ENCODE measurements around the gene MOG. TPM values are rescaled to one million over a fixed set of nuclear protein-coding genes. Genes with fewer than 3 reads are reported as not detected.
"Not testable (repeated sequence)": the region's sequence is repeated elsewhere in the genome, so short reads cannot be mapped to it uniquely, and the experiment has no call there.

The MOG gene
- polyA plus RNA-seq, 12 donors: 0.27 to 0.34 TPM; not detected in 10

DNA sequence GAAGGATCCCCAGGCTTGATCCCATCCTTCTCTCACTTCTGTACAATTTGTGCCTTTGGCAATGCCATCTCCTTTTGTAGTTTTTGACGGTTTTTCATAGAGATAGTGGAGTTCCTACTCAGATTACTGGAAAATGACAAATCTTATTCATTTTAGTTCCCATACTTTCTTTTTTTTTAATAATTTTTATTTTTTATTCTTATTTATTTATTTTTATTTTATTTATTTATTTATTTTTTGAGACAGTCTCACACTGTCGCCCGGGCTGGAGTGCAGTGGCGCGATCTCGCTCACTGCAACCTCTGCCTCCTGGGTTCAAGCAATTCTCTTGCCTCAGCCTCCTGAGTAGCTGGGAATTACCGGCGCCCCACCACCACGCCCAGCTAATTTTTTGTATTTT lies 19.6 kb upstream of the MOG start:
- no peak for DNase-seq

DNA sequence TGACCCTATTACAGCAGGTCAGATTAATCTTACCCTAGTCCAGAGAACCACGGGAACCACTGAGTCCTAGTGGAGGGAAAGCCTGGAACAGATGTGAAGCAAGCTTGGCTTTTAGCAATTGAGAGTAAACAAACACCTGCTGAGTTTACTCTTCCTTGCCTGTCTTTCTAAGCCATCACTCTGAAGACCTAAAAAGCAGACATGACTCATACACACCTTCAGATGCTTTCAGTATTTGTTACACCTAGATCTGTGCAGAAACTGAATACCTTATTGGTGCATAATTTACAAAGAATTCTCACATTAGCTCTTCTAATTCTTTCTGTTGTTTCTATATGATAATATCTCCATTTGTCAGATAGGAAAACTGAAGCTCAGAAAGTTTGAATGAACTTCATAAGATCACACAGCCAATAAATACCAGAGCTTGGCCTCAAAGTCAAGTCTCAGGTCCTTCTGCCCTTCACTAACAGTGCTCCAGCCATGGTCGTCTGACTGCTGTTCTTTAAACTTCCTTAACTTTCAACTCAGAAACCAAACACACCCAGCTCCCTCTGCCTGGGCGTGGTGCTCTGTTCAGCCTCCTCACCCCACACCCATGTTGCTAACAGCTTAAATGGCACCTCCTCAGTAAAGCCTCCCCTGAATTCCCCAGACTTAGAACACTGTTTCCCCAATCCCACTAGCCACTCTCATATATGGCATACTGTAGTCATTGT lies 15.3 kb upstream of the MOG start:
- DNase-seq: no peak

DNA sequence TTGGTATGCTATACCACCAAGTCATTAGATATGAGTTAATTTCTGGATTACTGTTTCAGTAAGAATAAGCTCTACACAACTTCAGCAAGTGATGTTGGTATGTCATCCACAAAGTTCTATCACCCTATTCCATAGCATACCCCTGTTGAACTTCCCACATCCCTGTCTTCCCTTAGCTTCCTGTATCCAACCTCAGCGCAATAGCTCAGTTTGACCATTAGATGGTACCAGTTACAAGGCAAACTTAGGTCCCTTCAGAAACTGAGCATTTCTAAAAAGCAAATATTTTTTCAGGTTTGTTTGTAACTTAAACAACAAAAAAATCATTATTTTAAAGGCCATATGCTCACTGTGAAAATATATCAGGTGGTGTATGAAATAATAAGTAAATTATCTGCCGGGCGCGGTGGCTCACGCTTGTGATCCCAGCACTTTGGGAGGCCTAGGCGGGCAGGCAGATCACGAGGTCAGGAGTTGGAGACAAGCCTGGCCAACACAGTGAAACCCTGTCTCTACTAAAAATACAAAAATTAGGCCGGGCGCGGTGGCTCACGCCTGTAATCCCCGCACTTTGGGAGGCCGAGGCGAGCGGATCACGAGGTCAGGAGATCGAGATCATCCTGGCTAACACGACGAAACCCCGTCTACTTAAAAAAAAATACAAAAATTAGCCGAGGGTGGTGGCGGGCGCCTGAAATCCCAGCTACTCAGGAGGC lies 8.8 kb upstream of the MOG start:
- no peak for DNase-seq

DNA sequence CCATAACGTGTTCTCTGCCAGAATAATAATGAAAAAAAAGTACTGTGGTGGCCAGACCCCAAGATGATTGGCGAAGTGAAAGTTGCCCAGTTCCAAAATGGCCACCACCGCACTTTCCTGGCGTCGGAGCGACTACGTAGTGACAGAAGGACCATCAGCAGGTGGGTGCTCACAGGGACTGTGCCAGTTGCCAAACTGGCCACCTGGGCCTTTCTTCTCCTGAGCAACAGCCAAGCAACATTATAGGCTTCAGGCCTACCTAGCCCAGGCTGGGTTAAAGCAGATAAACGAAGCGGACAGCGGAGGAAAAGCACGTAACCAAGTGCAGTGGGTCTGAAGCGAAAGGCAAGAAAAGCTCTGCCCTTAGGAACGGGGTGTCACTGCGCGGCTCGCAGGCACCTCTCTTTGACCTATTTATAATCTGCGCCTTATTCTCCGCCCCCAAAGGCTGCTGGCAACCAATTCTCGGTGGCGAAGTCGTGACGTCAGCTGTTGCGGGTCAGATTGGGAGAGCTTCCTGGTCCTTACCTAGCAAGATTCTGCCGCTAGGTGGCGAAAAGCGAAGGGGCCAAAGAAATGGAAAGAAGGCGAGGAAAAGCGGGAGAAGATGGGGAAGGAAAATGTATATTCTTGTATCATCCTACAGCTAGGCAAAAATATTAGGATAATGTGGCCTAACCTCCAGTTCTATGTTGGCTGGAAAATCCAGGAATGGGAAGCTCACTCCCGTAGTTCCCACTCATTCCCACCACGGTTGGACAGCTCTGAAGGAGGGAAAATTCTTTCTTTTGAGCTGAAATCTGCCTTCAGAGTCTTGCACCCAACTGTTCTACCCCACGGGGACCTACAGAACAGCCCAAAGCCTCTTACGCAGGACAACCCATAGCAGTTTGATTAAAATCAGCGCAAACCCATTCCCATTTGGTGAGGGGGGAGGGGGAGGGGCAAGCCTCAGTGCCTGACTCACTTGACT lies 6.9 kb upstream of the MOG start:
- peak; percentile 98 for DNase-seq

DNA sequence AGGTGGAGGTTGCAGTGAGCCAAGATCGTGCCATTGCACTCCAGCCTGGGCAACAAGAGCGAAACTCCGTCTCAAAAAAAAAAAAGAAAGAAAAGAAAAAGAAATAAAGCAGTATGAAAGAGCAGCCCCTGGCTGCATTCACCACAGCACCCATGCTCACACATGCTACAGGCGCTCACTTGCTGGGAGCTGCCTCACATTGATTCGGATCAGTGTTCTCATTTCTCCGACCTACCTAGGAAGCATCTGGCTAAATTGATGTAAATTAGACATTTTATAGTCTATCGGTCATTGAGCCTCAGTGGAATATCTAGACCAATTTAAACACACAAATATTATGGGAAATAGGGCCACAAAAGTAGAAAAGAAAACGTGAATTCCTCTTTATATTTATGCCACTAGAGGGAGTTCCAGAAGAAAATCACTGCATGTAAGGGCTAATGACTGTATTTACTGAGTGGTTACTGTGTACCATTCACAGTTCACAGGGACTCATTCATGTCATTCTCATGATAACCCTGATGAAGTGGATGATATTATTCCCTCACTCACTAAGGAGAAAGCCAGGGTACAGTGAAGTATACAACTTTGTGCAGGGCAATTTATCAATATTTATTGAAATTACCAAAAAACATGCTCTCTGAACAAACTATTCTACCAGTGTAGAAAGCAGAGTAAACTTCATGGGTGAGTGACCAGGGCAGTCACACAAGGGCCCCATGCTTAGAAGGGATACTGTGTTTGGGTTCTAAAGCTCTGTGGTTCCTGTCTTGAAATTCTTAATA lies 5.3 kb upstream of the MOG start:
- no peak for DNase-seq

DNA sequence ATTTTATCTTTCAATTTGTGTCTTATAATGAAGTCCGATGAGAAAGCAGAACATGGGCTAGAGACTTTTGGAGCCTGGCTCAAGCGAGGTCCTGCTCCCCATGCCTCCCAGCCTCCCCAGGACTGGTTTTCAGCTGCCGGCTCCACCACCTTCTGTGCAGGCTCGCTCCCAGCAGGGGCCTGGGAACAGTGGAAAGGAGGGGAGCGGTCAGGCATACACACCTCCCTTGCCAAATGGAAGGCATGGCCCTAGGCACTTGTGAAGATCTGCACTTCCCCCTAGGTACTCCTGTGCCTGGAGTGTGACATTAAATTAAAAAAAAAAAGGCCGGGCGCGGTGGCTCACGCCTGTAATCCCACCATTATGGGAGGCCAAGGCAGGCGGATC lies 4.7 kb upstream of the MOG start:
- DNase-seq: no peak

DNA sequence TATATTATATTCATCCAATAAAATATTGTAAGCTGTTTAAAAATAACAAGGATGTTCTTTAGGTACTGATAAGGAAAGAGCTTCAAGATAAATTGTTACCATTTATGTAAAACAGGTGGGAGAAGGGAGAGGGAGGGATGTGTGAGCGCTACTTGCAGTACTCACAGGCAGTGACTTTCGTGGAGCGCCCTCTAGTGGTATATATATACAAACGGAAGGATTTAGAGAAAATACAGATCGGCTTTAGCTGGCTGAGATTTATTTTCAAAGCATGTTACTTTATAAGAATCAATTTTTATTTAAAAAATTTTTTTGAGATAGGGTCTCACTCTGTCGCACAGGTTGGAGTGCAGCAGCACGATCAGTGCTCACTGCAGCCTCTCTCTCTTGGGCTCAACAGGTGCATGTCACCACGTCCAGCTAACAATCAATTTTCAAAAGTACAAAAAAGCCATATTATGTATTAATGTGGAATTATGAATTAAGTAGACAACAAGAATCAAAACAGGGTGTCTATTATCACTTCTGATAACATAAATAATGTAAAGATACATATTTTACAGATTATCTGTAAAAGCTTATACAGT lies 3.3 kb upstream of the MOG start:
- peak; percentile 60 for DNase-seq

DNA sequence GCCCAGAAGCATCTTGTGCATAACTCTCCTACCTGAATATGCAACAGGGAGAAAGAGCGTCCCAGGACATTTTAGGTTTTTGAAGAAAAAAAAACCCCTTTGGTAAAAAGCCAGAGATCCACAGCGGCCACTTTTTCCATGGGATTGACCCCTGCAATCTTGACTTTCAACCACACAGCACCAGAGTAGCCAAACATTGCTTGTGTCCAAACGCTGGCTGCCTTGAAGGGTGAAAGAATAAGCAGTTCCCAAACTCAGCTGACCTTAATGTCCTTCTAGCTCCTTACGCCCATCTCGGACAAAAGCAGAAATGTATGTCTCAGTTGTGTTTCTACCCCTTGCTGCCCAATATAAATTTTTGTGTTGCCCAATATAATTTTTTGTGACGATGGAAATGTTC lies 1.2 kb upstream of the MOG start:
- DNase-seq: no peak

DNA sequence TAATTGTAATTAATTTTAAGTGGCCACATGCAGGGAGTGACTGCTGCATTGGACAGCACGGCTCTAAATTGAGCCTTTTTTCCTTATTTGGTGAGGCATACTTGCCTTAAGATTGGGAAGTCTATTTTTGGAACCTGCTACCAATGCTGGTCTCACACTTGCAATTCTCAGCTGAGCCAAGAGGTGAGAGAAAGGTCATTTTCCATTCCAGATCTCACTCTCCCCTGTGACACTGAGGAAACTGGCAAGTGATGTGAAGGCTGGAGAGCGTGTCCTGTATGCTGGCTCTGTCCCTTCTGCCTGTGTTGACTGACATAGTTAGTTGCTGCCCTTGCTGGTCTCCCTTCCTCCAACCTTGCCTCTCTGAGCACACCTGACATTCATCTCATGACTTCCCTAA lies 735 bp upstream of the MOG start:
- no peak for DNase-seq

DNA sequence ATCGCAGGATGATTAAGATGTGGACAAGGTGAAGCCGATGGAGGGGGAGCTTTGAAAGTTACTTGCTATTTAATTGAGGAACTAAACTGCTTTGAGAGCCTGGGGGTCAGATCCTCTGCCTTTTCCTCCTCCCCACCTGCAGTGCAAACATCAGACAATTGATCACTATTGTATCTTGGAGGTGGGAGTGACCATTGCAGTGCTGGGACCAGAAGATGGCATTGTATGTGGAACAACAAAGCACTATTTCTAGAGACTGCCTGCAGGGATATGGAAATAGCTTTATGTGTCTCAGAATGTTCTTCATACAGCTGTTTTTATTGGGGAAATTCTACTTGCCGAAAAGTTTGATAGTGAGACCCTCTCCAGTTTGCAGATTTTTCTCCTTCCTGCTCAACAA lies 4.2 kb downstream of the MOG start:
- no peak for DNase-seq

DNA sequence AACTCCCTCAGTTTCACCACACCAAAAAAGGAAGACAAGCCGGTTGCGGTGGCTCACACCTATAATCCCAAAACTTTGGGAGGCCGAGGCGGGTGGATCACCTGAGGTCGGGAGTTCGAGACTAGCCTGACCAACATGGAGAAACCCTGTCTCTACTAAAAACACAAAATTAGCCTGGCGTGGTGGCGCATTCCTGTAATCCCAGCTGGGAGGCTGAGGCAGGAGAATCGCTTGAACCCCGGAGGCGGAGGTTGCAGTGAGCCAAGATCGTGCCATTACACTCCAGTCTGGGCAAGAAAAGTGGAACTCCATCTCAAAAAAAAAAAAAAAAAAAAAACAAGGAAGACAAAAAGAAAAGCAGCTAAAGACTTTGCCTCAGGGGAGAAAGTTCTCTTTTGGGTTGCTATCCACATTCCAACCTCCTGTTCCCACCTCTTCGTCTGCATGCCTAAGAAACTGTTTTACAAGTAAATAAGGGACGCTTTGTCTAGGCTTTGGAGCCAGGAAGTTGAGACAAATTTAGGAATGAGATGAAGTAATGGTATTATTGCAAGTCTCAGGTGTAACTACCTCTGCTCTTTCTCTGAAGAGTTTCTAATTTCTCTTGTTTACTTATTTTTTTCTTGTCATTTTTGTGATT lies 4.7 kb downstream of the MOG start:
- DNase-seq: not testable (repeated sequence)

DNA sequence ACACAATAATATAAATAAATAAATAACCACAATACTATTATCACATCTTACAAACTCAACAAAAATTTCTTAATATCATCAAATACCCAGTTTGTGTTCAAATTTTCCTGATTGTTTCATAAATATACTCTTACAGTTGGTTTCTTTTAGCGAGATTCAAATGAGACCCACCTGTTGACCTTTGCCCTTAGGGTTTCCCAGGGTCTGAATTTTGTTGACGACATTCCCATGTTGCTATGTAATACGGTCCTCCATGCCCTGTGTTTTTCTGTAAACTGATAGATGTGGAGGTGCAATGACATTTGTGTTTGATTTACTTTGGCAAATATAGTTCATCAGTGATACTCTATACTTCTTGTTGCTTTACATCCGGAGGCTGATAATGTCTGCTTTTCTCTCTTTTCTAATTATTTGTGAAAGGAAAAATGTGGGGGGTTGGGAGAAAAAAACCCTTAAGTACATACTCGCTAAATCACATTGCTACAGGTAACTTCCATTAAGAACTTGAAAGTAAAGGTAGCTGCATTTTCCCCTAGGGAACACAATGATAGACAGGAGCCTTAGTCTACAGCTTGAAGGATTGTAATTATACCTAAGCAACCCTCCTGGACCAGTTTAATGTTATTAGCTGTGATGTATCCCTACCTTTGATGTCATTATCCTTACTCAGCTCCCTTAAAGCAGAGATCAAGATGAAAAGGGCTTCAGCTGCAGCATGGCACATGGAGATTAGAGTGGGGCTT lies 6.6 kb downstream of the MOG start:
- DNase-seq: no peak

DNA sequence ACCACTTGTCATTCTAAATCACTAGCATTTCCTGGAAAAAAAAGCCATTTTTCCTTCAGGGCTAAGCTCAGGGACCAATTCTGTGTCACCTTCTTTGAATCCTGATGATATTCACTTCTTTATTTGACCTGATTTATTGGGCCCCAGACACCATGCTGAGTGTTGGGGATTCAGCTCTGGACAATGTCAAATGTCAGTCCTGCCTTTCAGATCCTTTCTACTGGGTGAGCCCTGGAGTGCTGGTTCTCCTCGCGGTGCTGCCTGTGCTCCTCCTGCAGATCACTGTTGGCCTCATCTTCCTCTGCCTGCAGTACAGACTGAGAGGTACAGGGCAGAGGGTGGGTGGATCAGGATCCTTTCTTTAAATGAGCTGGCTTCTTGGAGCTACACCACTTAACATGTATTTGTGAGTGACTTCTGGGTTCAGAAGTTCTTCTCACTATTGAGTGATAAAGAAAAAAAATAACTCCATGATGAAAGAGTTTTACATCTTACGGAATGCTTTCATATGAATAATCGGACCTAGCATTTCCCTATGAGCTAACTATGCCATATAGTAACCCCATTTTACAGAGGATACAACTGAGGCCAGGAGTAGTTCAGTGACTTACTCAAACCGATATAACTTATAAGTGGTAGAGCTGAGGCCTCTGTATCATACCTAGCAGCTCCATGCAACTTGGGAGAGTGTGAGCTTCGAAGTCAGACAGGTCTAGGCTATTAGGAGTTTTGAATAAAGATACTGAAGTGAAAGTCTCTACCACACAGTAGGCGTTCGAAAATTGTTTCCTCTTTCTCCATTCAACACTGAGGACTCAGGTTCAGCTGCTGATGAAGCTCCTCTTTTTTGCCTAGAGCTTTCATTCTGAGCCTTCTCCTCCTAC lies 9.3 kb downstream of the MOG start:
- DNase-seq: no peak

DNA sequence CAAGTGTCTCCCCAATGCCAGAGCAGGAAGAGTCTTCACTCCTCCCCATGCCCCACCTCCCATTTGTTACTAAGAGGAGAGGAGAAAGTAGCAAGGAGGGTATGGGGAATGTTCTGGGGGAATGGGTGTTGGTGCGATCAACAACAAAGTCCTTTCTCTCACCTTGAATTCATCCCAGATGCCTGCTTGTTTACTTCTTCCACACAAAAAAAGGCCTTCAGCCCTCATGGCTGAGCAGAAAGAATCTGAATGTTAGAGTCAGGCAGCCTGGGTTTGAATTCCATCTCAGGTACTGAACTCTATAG lies 9.9 kb downstream of the MOG start:
- DNase-seq: no peak

DNA sequence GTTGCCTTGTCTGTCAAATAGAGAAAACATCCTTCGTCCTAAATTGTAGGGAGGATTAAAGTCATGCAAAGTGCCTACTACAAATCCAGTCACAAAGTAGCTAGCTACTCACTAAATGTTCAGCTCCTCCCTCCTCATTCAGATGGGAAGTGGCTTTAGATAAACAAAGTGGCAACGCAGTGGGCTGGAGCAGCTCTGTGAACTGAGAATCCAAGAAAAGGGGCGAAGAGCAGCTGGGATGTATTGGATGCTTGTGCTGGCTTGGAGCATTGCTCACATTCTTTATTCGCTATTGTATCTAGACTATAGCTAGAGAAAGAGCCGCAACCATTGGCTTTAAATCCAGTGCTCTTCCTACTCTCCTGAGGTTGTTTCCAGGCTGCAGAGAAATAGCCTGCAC lies 10.3 kb downstream of the MOG start:
- no peak for DNase-seq

DNA sequence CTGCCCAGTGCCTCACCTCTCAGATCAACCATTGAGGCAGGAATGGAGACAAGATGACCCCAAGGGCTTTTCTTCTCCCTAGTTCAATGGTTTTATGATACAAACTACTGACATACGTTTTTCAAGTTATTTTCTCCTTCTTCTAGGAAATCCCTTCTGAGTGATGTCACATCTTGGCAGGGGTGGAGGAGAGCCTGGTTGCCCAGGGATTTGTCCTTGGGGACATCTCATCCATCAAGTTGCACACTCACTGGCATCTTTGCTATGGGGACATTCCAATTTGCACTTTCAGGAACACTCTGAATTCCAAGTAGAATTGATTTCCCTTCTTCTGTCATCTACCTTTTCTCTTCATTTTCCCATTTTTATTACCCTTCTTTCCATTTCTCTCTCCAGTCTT lies 14.1 kb downstream of the MOG start:
- no peak for DNase-seq

DNA sequence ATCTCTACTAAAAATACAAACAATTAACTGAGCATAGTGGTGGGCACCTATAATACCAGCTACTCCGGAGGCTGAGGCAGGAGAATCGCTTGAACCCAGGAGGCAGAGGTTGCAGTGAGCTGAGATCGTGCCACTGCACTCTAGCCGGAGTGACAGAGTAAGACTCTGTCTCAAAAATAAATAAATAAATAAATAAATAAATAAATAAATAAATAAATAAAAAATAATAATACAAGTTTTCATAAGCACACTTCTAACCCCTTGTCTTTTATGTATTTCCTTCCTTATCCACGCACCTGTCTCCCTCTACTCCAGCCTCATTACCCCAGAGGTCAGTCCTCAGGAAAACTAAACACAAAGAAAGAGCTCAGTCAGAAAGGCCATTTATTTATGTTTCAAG lies 15.2 kb downstream of the MOG start:
- not testable (repeated sequence) for DNase-seq

DNA sequence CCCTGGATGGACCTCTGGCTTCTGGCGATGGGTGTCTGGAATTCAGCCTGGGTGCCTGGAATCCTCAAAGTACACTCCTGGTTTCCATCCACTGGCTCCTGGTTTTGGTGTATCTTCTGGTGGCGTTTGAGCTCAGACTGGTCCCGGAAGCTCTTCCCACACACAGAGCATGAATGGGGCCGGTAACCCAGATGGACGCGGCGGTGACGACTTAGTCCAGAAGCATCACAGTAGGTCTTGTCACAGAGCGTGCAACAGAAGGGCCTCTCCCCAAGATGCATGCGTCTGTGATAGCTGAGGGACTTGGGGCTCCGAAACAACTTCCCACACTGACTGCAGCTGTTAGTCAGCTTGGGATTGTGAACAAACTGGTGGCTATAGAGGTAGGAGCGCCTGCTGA lies 16.3 kb downstream of the MOG start:
- DNase-seq: no peak

DNA sequence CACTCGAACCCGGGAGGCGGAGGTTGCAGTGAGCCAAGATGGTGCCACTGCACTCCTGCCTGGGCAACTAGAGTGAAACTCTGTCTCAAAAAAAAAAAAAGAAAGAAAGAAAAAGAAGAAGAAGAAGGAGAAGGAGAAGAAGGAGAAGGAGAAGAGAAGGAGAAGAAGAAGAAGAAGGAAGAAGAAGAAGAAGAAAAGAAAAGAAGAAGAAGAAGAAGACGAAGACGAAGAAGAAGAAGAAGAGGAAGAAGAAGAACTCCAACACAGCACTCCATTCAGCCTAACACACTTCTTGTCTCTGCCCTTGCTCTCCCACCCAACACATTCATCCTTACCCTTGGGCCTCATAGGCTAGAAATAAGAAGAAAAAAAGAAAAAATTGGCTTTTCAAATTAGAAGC lies 17.1 kb downstream of the MOG start:
- no peak for DNase-seq
